Spleen (tissue), 11 donors: Measurements from ENCODE around the gene MTERF4. TPM values are rescaled to one million over a fixed set of nuclear protein-coding genes. Genes with fewer than 3 reads are reported as not detected.

ENCODE experiments used
- DNase-seq: peaks from one replicate; pipeline ENCODE4 v3.0.0-alpha.2; 2020
- H3K27ac ChIP-seq, 8 donors: fragments of 200-600 bp; sonication (generic) in 7 of 8; 1 replicate in 4 of 8; 2 replicates in 4 of 8; pipeline versions ENCODE4 v1.5.0 to v1.8.0; 2016 to 2021; ENCODE audit warnings: inconsistent platforms in 4 of 8, mild to moderate bottlenecking in 4 of 8, moderate library complexity in 1 of 8
- H3K27me3 ChIP-seq, 7 donors: fragments of 200-600 bp; sonication (generic) in 6 of 7; replicated peaks in 1 of 7; 1 replicate in 4 of 7; 2 replicates in 3 of 7; pipeline versions ENCODE4 v1.5.0 to v1.8.0; 2016 to 2021; ENCODE audit warnings: inconsistent platforms in 3 of 7, mild to moderate bottlenecking in 1 of 7
- H3K36me3 ChIP-seq, 6 donors: fragments of 200-600 bp; sonication (generic) in 5 of 6; 1 replicate in 4 of 6; 2 replicates in 2 of 6; pipeline versions ENCODE4 v1.5.0 to v1.8.0; 2016 to 2021; ENCODE audit warnings: inconsistent platforms in 2 of 6
- H3K4me1 ChIP-seq, 6 donors: fragments of 200-600 bp; sonication (generic) in 5 of 6; 1 replicate in 3 of 6; 2 replicates in 3 of 6; pipeline versions ENCODE4 v1.5.0 to v1.8.0; 2016 to 2021; ENCODE audit warnings: inconsistent platforms in 3 of 6
- H3K4me3 ChIP-seq, 8 donors: fragments of 200-600 bp; sonication (generic) in 7 of 8; 1 replicate in 4 of 8; 2 replicates in 4 of 8; pipeline versions ENCODE4 v1.5.0 to v1.8.0; 2016 to 2021; ENCODE audit warnings: inconsistent platforms in 4 of 8, mild to moderate bottlenecking in 4 of 8, moderate library complexity in 2 of 8
- H3K9me3 ChIP-seq, 8 donors: fragments of 200-600 bp; sonication (generic) in 7 of 8; 1 replicate in 4 of 8; 2 replicates in 4 of 8; pipeline versions ENCODE4 v1.5.0 to v1.8.0; 2016 to 2021; ENCODE audit warnings: inconsistent platforms in 4 of 8
- CTCF ChIP-seq, 11 experiments: fragments of 200-600 bp in 7 of 11; fragments of 450-650 bp in 4 of 11; sonication (generic) in 4 of 11; IDR thresholded peaks in 8 of 11; conservative IDR thresholded peaks in 3 of 11; 1 replicate in 7 of 11; 2 replicates in 4 of 11; pipeline versions ENCODE4 v1.4.0 to v1.8.0; 2016 to 2021; ENCODE audit warnings: antibody characterized with exemption in 11 of 11, inconsistent platforms in 4 of 11, mild to moderate bottlenecking in 1 of 11
- POLR2A ChIP-seq, 3 donors: fragments of 450-650 bp; IDR thresholded peaks; one replicate each; pipeline ENCODE4 v1.5.1; 2017; ENCODE audit warnings: antibody characterized with exemption in 3 of 3, mild to moderate bottlenecking in 1 of 3
- POLR2AphosphoS5 ChIP-seq, 3 donors: sonication (generic); formaldehyde crosslinking; IDR thresholded peaks; one replicate each; pipeline ENCODE4 v1.5.1; 2017; ENCODE audit warnings: antibody characterized with exemption in 3 of 3
- WGBS, 5 donors: extraction: QIAGEN DNeasy Blood & Tissue Kit in 3 of 5; methylation state at CpG; one replicate each; pipeline versions ENCODE4 v1.1.5 to v1.1.7; 2013 to 2018; 5-methylcytosine and 5-hydroxymethylcytosine counted together
- intact Hi-C: fragments of 100-400 bp; cut with DNase I; formaldehyde crosslinking; loops from one replicate; pipeline ENCODE4 v1.15.0; 2023; ENCODE audit warnings: low total_unique reads
- polyA plus RNA-seq, 3 donors: library from polyadenylated mRNA; stranded (reverse); fragments of 200-250 nt; gene quantifications; one replicate each; pipeline ENCODE4 v1.2.1, GENCODE V29; 2013
- total RNA-seq, 7 donors: library from RNA; depleted of rRNA in 3 of 7; stranded (reverse); fragments of >200 nt in 3 of 7; fragmentation: NEBNext Ultra II Directional in 4 of 7; extraction: Animal tissue kit (Norgen Biotek cat#: 25700) in 4 of 7; gene quantifications; one replicate each; pipeline versions ENCODE4 v1.1.0 to v1.2.1, GENCODE V29; 2016 to 2021
- donor health status: healthy with polysubstance abuse.
- donor health status: DM: no; HTN: no; CAD: no; lungs with moderate emphysema.
- donor health status: DM: no; HTN: no; CAD: no.
- donor health status: Bipolar disorder and iron deficiency.
- donor health status: healthy.
- donor health status: DM: no; HTN: no; CAD: no.
- donor health status: DM: yes; HTN: yes; CAD: no.

Gene MTERF4
- total and polyA plus RNA-seq, 10 donors: 28.4 to 74.0 (median 47.2) TPM

GRCh38 chr2:241112046-241112445 is 10.0 kb upstream of the MTERF4 start:
- no peak for TF ChIP-seq POLR2AphosphoS5 (IDR thresholded peaks at IDR 0.05)
- no peak for TF ChIP-seq CTCF (IDR thresholded peaks at IDR 0.05 in 8 of 11, conservative IDR thresholded peaks at IDR 0.05 in 3 of 11)
- TF ChIP-seq POLR2A (IDR thresholded peaks at IDR 0.05): no peak
- H3K4me3 ChIP-seq: peak overlapping the region in 3 of 8 donors; percentile 6 to 45 (median 39)

DNA sequence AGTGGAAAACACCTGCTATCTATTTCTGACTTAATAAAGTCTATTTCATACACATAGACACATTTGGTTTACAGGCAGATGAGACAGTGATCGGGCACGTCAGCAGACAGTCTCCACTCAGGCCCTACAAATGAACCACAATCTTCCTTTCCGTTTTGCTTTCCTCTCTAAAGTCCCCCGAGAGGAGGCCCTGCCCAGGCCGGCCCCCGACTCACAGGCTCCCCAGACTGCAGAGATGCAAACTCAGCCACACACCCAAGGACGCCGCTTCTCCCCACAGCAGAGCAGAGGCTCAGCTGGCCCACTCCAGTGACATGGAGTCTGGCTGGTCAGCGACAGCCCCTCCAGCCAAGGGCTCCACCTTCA is 9.3 kb upstream of the MTERF4 start:
- peaks cover 0 to 33% (median 8%) of the 10 kb centered on the region in 6 donors for H3K36me3 ChIP-seq
- TF ChIP-seq POLR2A (IDR thresholded peaks at IDR 0.05): no peak
- no peak for TF ChIP-seq CTCF (IDR thresholded peaks at IDR 0.05 in 8 of 11, conservative IDR thresholded peaks at IDR 0.05 in 3 of 11)
- peak in 2 of 3 donors; percentile 24 to 43 for TF ChIP-seq POLR2AphosphoS5 (IDR thresholded peaks at IDR 0.05)
- no peaks in the 10 kb centered on the region for H3K27me3 ChIP-seq
- peak overlapping the region in 5 of 8 donors; percentile 2 to 45 (median 11) for H3K4me3 ChIP-seq
- intact Hi-C loops: no loop called here
- peaks cover 9 to 67% (median 30%) of the 10 kb centered on the region in 6 donors for H3K4me1 ChIP-seq
- WGBS, 5 donors: 58 to 75% (median 72%) methylated on average over 9 of the region's 9 CpGs
- peak overlapping the region in 7 of 8 donors; percentile 48 to 87 (median 80) for H3K27ac ChIP-seq
- no peaks in the 10 kb centered on the region for H3K9me3 ChIP-seq
- no peak for DNase-seq

More at GRCh38 chr2:241112046-241112445, 10.0 kb upstream of the MTERF4 start:
- Histone ChIP-seq H3K27ac (peak overlapping the region in 7 of 8 donors; percentile 5 to 87 (median 80)), H3K36me3 (peaks cover 0 to 33% (median 8%) of the 10 kb centered on the region in 6 donors), H3K9me3 (no peaks in the 10 kb centered on the region), H3K4me1 (peaks cover 9 to 63% (median 30%) of the 10 kb centered on the region in 6 donors), H3K27me3 (no peaks in the 10 kb centered on the region)
- WGBS, 5 donors: 90 to 94% (median 92%) methylated on average over 17 of the region's 17 CpGs
- no peak for DNase-seq
- intact Hi-C loops: no loop called here

GRCh38 chr2:241110607-241111439 is 8.7 kb upstream of the MTERF4 start:
- WGBS, 5 donors: 61 to 80% (median 72%) methylated on average over 14 to 19 of the region's 19 CpGs
- Histone ChIP-seq H3K9me3 (no peaks in the 10 kb centered on the region), H3K27ac (peak overlapping the region; percentile 29 to 87 (median 80)), H3K27me3 (no peaks in the 10 kb centered on the region), H3K36me3 (peaks cover 0 to 34% (median 8%) of the 10 kb centered on the region in 6 donors), H3K4me3 (peak overlapping the region in 5 of 8 donors; percentile 2 to 45 (median 11)), H3K4me1 (peaks cover 9 to 71% (median 30%) of the 10 kb centered on the region in 6 donors)
- peak; percentile 86 for DNase-seq
- intact Hi-C loops: no loop called here
- TF ChIP-seq POLR2A (IDR thresholded peaks at IDR 0.05): no peak
- TF ChIP-seq POLR2AphosphoS5 (IDR thresholded peaks at IDR 0.05): peak; percentile 49 to 81 (median 58)

GRCh38 chr2:241110089-241110606 is 8.1 kb upstream of the MTERF4 start:
- no peaks in the 10 kb centered on the region for H3K27me3 ChIP-seq
- H3K36me3 ChIP-seq: peaks cover 0 to 33% (median 7%) of the 10 kb centered on the region in 6 donors
- peak overlapping the region; percentile 29 to 87 (median 80) for H3K27ac ChIP-seq
- no peaks in the 10 kb centered on the region for H3K9me3 ChIP-seq
- peaks cover 9 to 78% (median 30%) of the 10 kb centered on the region in 6 donors for H3K4me1 ChIP-seq
- intact Hi-C loops: no loop called here
- 75 to 87% (median 84%) methylated on average over 9 of the region's 9 CpGs for WGBS, 5 donors
- no peak for DNase-seq
- H3K4me3 ChIP-seq: peak overlapping the region in 3 of 8 donors; percentile 2 to 45 (median 39)
- TF ChIP-seq CTCF (IDR thresholded peaks at IDR 0.05 in 8 of 11, conservative IDR thresholded peaks at IDR 0.05 in 3 of 11) (no peak), POLR2A (IDR thresholded peaks at IDR 0.05) (no peak), POLR2AphosphoS5 (IDR thresholded peaks at IDR 0.05) (no peak)
